ENCODE measurements around the gene BRF1.

DNA sequence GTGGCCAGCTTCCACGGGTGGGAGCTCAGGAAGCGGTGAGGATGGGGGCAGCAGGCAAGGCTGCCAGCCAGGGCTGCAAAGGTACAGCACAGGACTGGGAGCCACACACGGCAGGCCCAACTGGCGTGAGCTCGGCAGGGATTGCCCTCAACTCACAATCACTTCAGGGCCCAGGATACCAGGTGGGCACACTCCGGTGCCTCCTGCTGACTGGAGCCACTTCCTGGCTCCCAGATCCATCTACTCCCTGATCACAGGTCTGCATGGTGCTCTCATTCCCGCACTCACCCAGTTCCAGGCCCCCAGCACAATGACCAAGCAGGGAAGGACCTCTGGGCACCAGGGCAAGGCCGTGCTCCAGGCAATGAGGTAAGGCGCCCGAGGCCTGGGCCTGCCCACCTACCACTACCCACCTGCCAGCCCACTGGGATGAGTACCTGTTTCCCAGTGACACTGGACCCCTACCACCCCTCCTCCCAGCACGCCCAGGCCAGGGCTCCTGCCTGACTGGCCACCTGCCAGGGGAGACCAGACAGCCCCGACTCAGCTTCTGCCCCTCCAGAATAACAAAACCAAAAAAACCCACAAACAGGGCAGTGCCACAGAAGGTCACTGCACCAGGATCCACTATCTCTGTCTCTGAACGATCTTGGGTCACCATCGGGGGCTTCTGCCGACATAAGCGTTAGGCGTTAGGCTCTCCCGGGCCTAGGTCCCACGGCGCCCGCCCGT, 134.1 kb downstream of the BRF1 start:
- TF ChIP-seq, protein P1, sequence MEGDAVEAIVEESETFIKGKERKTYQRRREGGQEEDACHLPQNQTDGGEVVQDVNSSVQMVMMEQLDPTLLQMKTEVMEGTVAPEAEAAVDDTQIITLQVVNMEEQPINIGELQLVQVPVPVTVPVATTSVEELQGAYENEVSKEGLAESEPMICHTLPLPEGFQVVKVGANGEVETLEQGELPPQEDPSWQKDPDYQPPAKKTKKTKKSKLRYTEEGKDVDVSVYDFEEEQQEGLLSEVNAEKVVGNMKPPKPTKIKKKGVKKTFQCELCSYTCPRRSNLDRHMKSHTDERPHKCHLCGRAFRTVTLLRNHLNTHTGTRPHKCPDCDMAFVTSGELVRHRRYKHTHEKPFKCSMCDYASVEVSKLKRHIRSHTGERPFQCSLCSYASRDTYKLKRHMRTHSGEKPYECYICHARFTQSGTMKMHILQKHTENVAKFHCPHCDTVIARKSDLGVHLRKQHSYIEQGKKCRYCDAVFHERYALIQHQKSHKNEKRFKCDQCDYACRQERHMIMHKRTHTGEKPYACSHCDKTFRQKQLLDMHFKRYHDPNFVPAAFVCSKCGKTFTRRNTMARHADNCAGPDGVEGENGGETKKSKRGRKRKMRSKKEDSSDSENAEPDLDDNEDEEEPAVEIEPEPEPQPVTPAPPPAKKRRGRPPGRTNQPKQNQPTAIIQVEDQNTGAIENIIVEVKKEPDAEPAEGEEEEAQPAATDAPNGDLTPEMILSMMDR (IDR thresholded peaks at IDR 0.05) = no peak
- TF ChIP-seq EZH2 (IDR thresholded peaks at IDR 0.05) = peak; percentile 35
- no peak for TF ChIP-seq EZH2phosphoT487 (IDR thresholded peaks at IDR 0.05)
